KMS-11 (cell line): ENCODE measurements around the gene SLC25A11.
A peak's percentile ranks its signal among the peaks of the same experiment; 100 is the strongest.

ENCODE experiments used
- H2AFZ ChIP-seq: fragments of 200-600 bp; sonication (generic); 2 replicates; pipeline ENCODE4 v1.6.1; 2016; ENCODE audit warnings: antibody characterized with exemption, mixed run types, low read depth
- H3K27ac ChIP-seq: fragments of 200-600 bp; sonication (generic); 2 replicates; pipeline ENCODE4 v1.6.1; 2016; ENCODE audit warnings: mild to moderate bottlenecking, mixed run types
- H3K27me3 ChIP-seq: fragments of 200-600 bp; sonication (generic); 2 replicates; pipeline ENCODE4 v1.6.1; 2017; ENCODE audit warnings: mild to moderate bottlenecking, low read depth, mixed run types, moderate library complexity; ENCODE audit not compliant: insufficient read depth
- H3K36me3 ChIP-seq: fragments of 200-600 bp; sonication (generic); 2 replicates; pipeline ENCODE4 v1.6.1; 2017; ENCODE audit warnings: mild to moderate bottlenecking, mixed run types; ENCODE audit not compliant: insufficient read depth
- H3K4me1 ChIP-seq: fragments of 200-600 bp; sonication (generic); 2 replicates; pipeline ENCODE4 v1.6.1; 2016; ENCODE audit warnings: mild to moderate bottlenecking, low read depth, mixed run types; ENCODE audit not compliant: poor library complexity, severe bottlenecking
- H3K4me2 ChIP-seq: fragments of 200-600 bp; sonication (generic); 2 replicates; pipeline ENCODE4 v1.7.0; 2016; ENCODE audit warnings: mild to moderate bottlenecking, mixed run types
- H3K4me3 ChIP-seq: fragments of 200-600 bp; sonication (generic); IDR thresholded peaks from 2 replicates; pipeline ENCODE4 v1.6.1; 2017; ENCODE audit warnings: low read depth, low read length, mixed read lengths; ENCODE audit not compliant: insufficient read depth
- H3K79me2 ChIP-seq: fragments of 200-600 bp; sonication (generic); 2 replicates; pipeline ENCODE4 v1.6.1; 2016; ENCODE audit warnings: low read depth, mixed run types; ENCODE audit not compliant: insufficient read depth
- H3K9ac ChIP-seq: fragments of 200-600 bp; sonication (generic); 2 replicates; pipeline ENCODE4 v1.6.1; 2016; ENCODE audit warnings: mild to moderate bottlenecking, mixed run types
- H4K20me1 ChIP-seq: fragments of 200-600 bp; sonication (generic); 2 replicates; pipeline ENCODE4 v1.6.1; 2016; ENCODE audit warnings: mild to moderate bottlenecking, mixed run types; ENCODE audit not compliant: insufficient read depth
- TF ChIP-seq, protein P1 (sequence below): fragments of 200-600 bp; sonication (generic); conservative IDR thresholded peaks from 2 replicates; pipeline ENCODE4 v1.6.1; 2017; ENCODE audit warnings: low read depth, mild to moderate bottlenecking, antibody characterized with exemption, low read length, moderate library complexity, mixed read lengths

The SLC25A11 gene

DNA sequence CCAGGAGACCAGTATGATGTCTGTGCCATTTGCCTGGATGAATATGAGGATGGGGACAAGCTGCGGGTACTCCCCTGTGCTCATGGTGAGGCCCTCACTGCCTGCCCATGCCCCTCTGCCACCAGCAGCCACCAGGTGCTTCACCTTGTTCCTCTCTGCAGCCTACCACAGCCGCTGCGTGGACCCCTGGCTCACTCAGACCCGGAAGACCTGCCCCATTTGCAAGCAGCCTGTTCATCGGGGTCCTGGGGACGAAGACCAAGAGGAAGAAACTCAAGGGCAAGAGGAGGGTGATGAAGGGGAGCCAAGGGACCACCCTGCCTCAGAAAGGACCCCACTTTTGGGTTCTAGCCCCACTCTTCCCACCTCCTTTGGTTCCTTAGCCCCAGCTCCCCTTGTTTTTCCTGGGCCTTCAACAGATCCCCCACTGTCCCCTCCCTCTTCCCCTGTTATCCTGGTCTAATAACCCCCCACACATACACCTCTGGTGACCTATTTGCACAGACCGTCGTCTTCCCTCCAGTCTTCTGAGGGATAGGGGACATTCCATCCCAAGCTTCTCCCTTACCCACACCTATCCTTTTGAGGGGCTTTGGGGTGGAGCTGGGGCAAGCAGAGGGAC lies 4.8 kb upstream of the SLC25A11 start:
- Histone ChIP-seq H3K27ac (no peak overlapping the region; the same call in 1 of the 2 replicates), H3K79me2 (peaks cover 8% of the 10 kb centered on the region; the same call in 1 of the 2 replicates), H2AFZ (no peak overlapping the region), H4K20me1 (no peaks in the 10 kb centered on the region), H3K27me3 (no peaks in the 10 kb centered on the region), H3K4me3 (no peak overlapping the region), H3K4me1 (no peaks in the 10 kb centered on the region), H3K4me2 (no peak overlapping the region), H3K36me3 (no peaks in the 10 kb centered on the region), H3K9ac (no peak overlapping the region)
- TF ChIP-seq, protein P1, sequence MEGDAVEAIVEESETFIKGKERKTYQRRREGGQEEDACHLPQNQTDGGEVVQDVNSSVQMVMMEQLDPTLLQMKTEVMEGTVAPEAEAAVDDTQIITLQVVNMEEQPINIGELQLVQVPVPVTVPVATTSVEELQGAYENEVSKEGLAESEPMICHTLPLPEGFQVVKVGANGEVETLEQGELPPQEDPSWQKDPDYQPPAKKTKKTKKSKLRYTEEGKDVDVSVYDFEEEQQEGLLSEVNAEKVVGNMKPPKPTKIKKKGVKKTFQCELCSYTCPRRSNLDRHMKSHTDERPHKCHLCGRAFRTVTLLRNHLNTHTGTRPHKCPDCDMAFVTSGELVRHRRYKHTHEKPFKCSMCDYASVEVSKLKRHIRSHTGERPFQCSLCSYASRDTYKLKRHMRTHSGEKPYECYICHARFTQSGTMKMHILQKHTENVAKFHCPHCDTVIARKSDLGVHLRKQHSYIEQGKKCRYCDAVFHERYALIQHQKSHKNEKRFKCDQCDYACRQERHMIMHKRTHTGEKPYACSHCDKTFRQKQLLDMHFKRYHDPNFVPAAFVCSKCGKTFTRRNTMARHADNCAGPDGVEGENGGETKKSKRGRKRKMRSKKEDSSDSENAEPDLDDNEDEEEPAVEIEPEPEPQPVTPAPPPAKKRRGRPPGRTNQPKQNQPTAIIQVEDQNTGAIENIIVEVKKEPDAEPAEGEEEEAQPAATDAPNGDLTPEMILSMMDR = no peak

DNA sequence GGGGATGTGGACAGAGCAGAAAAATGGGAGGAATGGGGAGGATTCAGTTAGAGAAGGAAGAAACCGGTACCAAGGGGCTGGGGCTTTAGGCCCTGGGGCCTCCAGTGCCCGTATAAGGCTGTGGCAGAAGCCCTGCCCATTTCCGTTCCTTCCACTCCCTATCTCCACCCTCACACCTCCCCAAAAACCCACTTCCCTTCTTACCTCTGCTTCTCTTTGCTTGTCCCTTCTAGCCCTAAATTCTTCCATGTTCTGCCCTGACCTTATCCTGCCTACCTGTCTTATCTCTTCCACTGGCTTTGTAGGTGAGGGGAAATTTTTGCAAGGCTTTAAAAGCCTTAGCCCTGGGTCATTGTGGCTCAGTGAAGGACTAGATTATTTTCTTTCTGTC lies 4.3 kb upstream of the SLC25A11 start:
- Histone ChIP-seq H3K36me3 (no peaks in the 10 kb centered on the region), H3K27me3 (no peaks in the 10 kb centered on the region), H3K9ac (no peak overlapping the region), H3K4me3 (no peak overlapping the region), H2AFZ (no peak overlapping the region), H3K4me2 (no peak overlapping the region), H3K4me1 (no peaks in the 10 kb centered on the region), H4K20me1 (no peaks in the 10 kb centered on the region), H3K27ac (no peak overlapping the region), H3K79me2 (peaks cover 8% of the 10 kb centered on the region; the same call in 1 of the 2 replicates)
- TF ChIP-seq, protein P1 = no peak

DNA sequence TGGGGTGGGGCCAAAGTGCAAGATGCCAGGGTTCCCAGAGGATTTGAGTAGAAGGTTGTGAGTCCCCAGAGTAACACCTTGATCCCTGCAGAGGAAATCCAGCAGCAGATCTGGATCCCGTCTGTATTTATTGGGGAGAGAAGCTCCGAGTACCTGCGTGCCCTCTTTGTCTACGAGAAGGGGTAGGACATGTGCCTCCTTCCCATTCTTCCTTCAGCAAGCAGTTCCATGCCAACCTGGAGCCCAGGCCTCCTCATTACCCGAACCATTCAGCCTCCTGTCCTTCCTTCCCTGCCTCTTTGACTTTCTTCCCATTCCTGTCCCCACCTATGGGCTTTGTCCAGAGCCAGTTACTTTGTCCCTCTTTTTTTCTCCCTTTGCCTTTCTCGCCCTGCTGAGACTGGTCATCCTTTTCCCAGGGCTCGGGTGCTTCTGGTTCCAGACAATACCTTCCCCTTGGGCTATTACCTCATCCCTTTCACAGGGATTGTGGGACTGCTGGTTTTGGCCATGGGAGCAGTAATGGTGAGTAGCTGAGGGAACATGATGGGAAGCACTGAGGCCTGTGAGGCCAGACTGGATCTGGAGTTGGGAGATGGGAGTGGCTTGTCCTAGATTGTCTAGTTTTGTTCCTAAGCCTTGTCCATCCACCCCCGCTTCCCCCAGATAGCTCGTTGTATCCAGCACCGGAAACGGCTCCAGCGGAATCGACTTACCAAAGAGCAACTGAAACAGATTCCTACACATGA lies 3.1 kb upstream of the SLC25A11 start:
- H2AFZ ChIP-seq = no peak overlapping the region
- H3K27ac ChIP-seq = no peak overlapping the region
- TF ChIP-seq, protein P1 = no peak
- H3K4me3 ChIP-seq = no peak overlapping the region
- H3K4me1 ChIP-seq = no peaks in the 10 kb centered on the region
- no peaks in the 10 kb centered on the region for H3K27me3 ChIP-seq
- no peaks in the 10 kb centered on the region for H3K36me3 ChIP-seq
- no peak overlapping the region for H3K4me2 ChIP-seq
- no peaks in the 10 kb centered on the region for H4K20me1 ChIP-seq
- H3K9ac ChIP-seq = no peak overlapping the region
- peaks cover 8% of the 10 kb centered on the region; the same call in 1 of the 2 replicates for H3K79me2 ChIP-seq

DNA sequence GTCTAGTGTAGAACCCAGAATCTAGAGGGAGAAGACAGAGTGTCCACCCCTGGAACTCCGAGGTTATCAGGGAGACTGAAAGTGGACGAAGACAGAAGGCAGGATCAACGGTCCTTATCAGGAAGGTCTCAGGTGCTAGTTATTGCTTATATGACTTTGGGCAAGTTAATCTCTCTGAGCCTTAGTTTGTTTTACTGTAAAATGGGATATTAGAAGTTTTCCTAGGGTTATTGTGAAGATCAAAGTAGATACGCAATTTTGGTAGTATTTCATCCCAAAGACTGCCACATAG lies 1.4 kb upstream of the SLC25A11 start:
- H3K36me3 ChIP-seq = no peaks in the 10 kb centered on the region
- H3K27ac ChIP-seq = peak overlapping the region; percentile 60; the same call in 1 of the 2 replicates

More for the DNA sequence above, 1.4 kb upstream of the SLC25A11 start:
- TF ChIP-seq, protein P1 = no peak
- H3K79me2 ChIP-seq = no peaks in the 10 kb centered on the region; the same call in 1 of the 2 replicates
- peak overlapping the region; percentile 73; the same call in 1 of the 2 replicates for H3K9ac ChIP-seq
- H3K4me3 ChIP-seq = no peak overlapping the region
- no peak overlapping the region for H2AFZ ChIP-seq
- H3K27me3 ChIP-seq = no peaks in the 10 kb centered on the region
- no peaks in the 10 kb centered on the region for H4K20me1 ChIP-seq
- H3K4me2 ChIP-seq = peak overlapping the region; percentile 45; the same call in 1 of the 2 replicates
- no peaks in the 10 kb centered on the region for H3K4me1 ChIP-seq
